Measurements from ENCODE around the gene NQO2. TPM values are rescaled to one million over a fixed set of nuclear protein-coding genes. Genes with fewer than 3 reads are reported as not detected.
"Not testable (repeated sequence)": the region's sequence is repeated elsewhere in the genome, so short reads cannot be mapped to it uniquely, and the experiment has no call there.

The NQO2 gene
- total RNA-seq, 2 experiments from 2014 or later, result 36.1 to 38.9 TPM

- peaks cover 10% of the 10 kb centered on the region for H3K4me1 Mint-ChIP-seq (ENCODE audit: low read depth)
- H3K4me3 Mint-ChIP-seq, result peak overlapping the region; percentile 70
- no peaks in the 10 kb centered on the region for H3K9me3 Mint-ChIP-seq
Observed at GRCh38 chr6:3052481-3053230, 53.0 kb downstream of the NQO2 start.

GRCh38 chr6:3053231-3053508, 53.5 kb downstream of the NQO2 start:
- ChIA-PET POLR2A (interaction anchor here (1.0 to 1.5 kb wide), 5 partner anchors 11 to 64 kb away, joined by 3 to 5 read pairs (median 3); partner anchors contain the start of gene NQO2), CTCF (interaction anchor here (1.0 to 2.5 kb wide), 8 partner anchors 11 to 262 kb away, joined by 3 to 19 read pairs (median 4); no protein-coding TSS in a partner anchor)
- Mint-ChIP-seq H3K4me1 (ENCODE audit: low read depth) (peaks cover 10% of the 10 kb centered on the region), H3K9me3 (no peaks in the 10 kb centered on the region), H3K4me3 (peak overlapping the region; percentile 70), H3K27me3 (no peaks in the 10 kb centered on the region), H3K27ac (no peak overlapping the region), H3K36me3 (no peaks in the 10 kb centered on the region)
- intact Hi-C loops (cut with micrococcal nuclease), result loop anchor here (1.0 to 2.0 kb wide), 3 partner anchors 30 to 206 kb away; partner anchors contain the start of gene NQO2
- DNase-seq, result no peak

More at GRCh38 chr6:3052481-3053230, 53.0 kb downstream of the NQO2 start:
- ChIA-PET CTCF (interaction anchor here (1.0 to 2.5 kb wide), 4 partner anchors 29 to 206 kb away, joined by 3 to 19 read pairs (median 5); no protein-coding TSS in a partner anchor), POLR2A (interaction anchor here (1.0 to 1.5 kb wide), 4 partner anchors 29 to 63 kb away, joined by 3 to 5 read pairs (median 3); partner anchors contain the start of gene NQO2)
- no peaks in the 10 kb centered on the region for H3K36me3 Mint-ChIP-seq
- no peak overlapping the region for H3K27ac Mint-ChIP-seq
- intact Hi-C loops (cut with micrococcal nuclease), result loop anchor here (1.0 to 2.0 kb wide), 3 partner anchors 29 to 206 kb away; partner anchors contain the start of gene NQO2
- no peak for DNase-seq
- no peaks in the 10 kb centered on the region for H3K27me3 Mint-ChIP-seq

GRCh38 chr6:3054229-3055157, 54.8 kb downstream of the NQO2 start:
- Mint-ChIP-seq H3K4me1 (ENCODE audit: low read depth) (peaks cover 21% of the 10 kb centered on the region), H3K4me3 (peak overlapping the region; percentile 70)
- H3K27me3 Mint-ChIP-seq; H3K27ac Mint-ChIP-seq; H3K36me3 Mint-ChIP-seq; DNase-seq; H3K9me3 Mint-ChIP-seq; intact Hi-C loops (cut with micrococcal nuclease): not testable (repeated sequence)
- POLR2A ChIA-PET, result interaction anchor here (0.8 to 1.5 kb wide), 5 partner anchors 9 to 55 kb away, joined by 3 to 5 read pairs (median 3); partner anchors contain the start of gene NQO2
- CTCF ChIA-PET, result interaction anchor here (1.0 to 2.5 kb wide), 7 partner anchors 10 to 263 kb away, joined by 3 to 19 read pairs (median 4); no protein-coding TSS in a partner anchor

GRCh38 chr6:3055158-3055499, 55.4 kb downstream of the NQO2 start:
- CTCF ChIA-PET, result interaction anchor here (1.0 to 2.5 kb wide), 2 partner anchors 53 to 264 kb away, joined by 3 to 19 read pairs; no protein-coding TSS in a partner anchor
- H3K36me3 Mint-ChIP-seq; H3K9me3 Mint-ChIP-seq; H3K27ac Mint-ChIP-seq; DNase-seq; intact Hi-C loops (cut with micrococcal nuclease); H3K4me3 Mint-ChIP-seq; POLR2A ChIA-PET; H3K27me3 Mint-ChIP-seq: not testable (repeated sequence)
- peaks cover 24% of the 10 kb centered on the region for H3K4me1 Mint-ChIP-seq (ENCODE audit: low read depth)

- no peaks in the 10 kb centered on the region for H3K9me3 Mint-ChIP-seq
- ChIA-PET CTCF (interaction anchor here (0.6 to 4.0 kb wide), 9 partner anchors 11 to 266 kb away, joined by 3 to 28 read pairs (median 4); partner anchors contain the start of gene RIPK1), POLR2A (no interaction called here)
- no peaks in the 10 kb centered on the region for H3K36me3 Mint-ChIP-seq
- H3K27me3 Mint-ChIP-seq, result no peaks in the 10 kb centered on the region
- no peak for DNase-seq
- intact Hi-C loops (cut with micrococcal nuclease), result no loop called here
- peaks cover 24% of the 10 kb centered on the region for H3K4me1 Mint-ChIP-seq (ENCODE audit: low read depth)
- H3K4me3 Mint-ChIP-seq, result no peak overlapping the region
- H3K27ac Mint-ChIP-seq, result no peak overlapping the region
Observed at GRCh38 chr6:3057063-3057770, 57.5 kb downstream of the NQO2 start.

GRCh38 chr6:3058957-3059356, 59.3 kb downstream of the NQO2 start:
- H3K36me3 Mint-ChIP-seq, result no peaks in the 10 kb centered on the region
- CTCF ChIA-PET, result interaction anchor here (1.3 to 4.0 kb wide), 3 partner anchors 58 to 70 kb away, joined by 4 to 28 read pairs (median 6); no protein-coding TSS in a partner anchor
- H3K27me3 Mint-ChIP-seq, result no peaks in the 10 kb centered on the region
- POLR2A ChIA-PET, result interaction anchor here (0.9 to 1.0 kb wide), 2 partner anchors 11 to 71 kb away, joined by 3 read pairs; no protein-coding TSS in a partner anchor
- intact Hi-C loops (cut with micrococcal nuclease), result no loop called here
- no peaks in the 10 kb centered on the region for H3K9me3 Mint-ChIP-seq
- peak overlapping the region; percentile 15 for H3K27ac Mint-ChIP-seq
- no peak for DNase-seq
- H3K4me3 Mint-ChIP-seq, result no peak overlapping the region
- peaks cover 17% of the 10 kb centered on the region for H3K4me1 Mint-ChIP-seq (ENCODE audit: low read depth)

GRCh38 chr6:3060092-3060491, 60.4 kb downstream of the NQO2 start:
- Mint-ChIP-seq H3K4me1 (ENCODE audit: low read depth) (peaks cover 23% of the 10 kb centered on the region), H3K4me3 (peak overlapping the region; percentile 1)
- intact Hi-C loops (cut with micrococcal nuclease); H3K27ac Mint-ChIP-seq; H3K36me3 Mint-ChIP-seq; DNase-seq; H3K27me3 Mint-ChIP-seq; POLR2A ChIA-PET; H3K9me3 Mint-ChIP-seq: not testable (repeated sequence)
- CTCF ChIA-PET, result interaction anchor here (1.0 kb wide), 1 partner anchor 58 kb away, joined by 3 read pairs; no protein-coding TSS in a partner anchor

- DNase-seq, result peak; percentile 44
- Mint-ChIP-seq H3K36me3 (peaks cover 6% of the 10 kb centered on the region), H3K4me3 (no peak overlapping the region), H3K9me3 (no peaks in the 10 kb centered on the region), H3K27me3 (no peaks in the 10 kb centered on the region), H3K27ac (no peak overlapping the region), H3K4me1 (ENCODE audit: low read depth) (peaks cover 34% of the 10 kb centered on the region)
- intact Hi-C loops (cut with micrococcal nuclease), result no loop called here
- ChIA-PET POLR2A (no interaction called here), CTCF (interaction anchor here (1.2 kb wide), 1 partner anchor 270 kb away, joined by 7 read pairs; no protein-coding TSS in a partner anchor)
Observed at GRCh38 chr6:3061501-3061941, 61.8 kb downstream of the NQO2 start.

GRCh38 chr6:3063340-3063732, 63.6 kb downstream of the NQO2 start:
- POLR2A ChIA-PET, result interaction anchor here (0.6 to 1.3 kb wide), 10 partner anchors 10 to 295 kb away, joined by 3 to 12 read pairs (median 4); partner anchors contain the start of genes NQO2 and SERPINB1
- peak overlapping the region; percentile 66 for H3K27ac Mint-ChIP-seq

GRCh38 chr6:3063733-3064700, 64.3 kb downstream of the NQO2 start:
- H3K27me3 Mint-ChIP-seq, result no peaks in the 10 kb centered on the region
- peaks cover 40% of the 10 kb centered on the region for H3K4me1 Mint-ChIP-seq (ENCODE audit: low read depth)
- POLR2A ChIA-PET, result interaction anchor here (0.6 to 1.3 kb wide), 10 partner anchors 10 to 296 kb away, joined by 3 to 12 read pairs (median 4); partner anchors contain the start of genes NQO2 and SERPINB1
- H3K36me3 Mint-ChIP-seq, result peaks cover 6% of the 10 kb centered on the region
- intact Hi-C loops (cut with micrococcal nuclease), result loop anchor here (1.0 kb wide), 1 partner anchor 54 kb away; the partner anchor contains the start of gene BPHL
- peak overlapping the region; percentile 86 for H3K4me3 Mint-ChIP-seq
- CTCF ChIA-PET, result interaction anchor here (0.5 to 1.2 kb wide), 15 partner anchors 10 to 273 kb away, joined by 3 to 13 read pairs (median 4); partner anchors contain the start of genes NQO2 and PSMG4
- no peaks in the 10 kb centered on the region for H3K9me3 Mint-ChIP-seq
- peak overlapping the region; percentile 85 for H3K27ac Mint-ChIP-seq
- DNase-seq, result peak; percentile 95

More at GRCh38 chr6:3063340-3063732, 63.6 kb downstream of the NQO2 start:
- peaks cover 46% of the 10 kb centered on the region for H3K4me1 Mint-ChIP-seq (ENCODE audit: low read depth)
- H3K9me3 Mint-ChIP-seq, DNase-seq, H3K27me3 Mint-ChIP-seq, H3K36me3 Mint-ChIP-seq: not testable (repeated sequence)
- CTCF ChIA-PET, result interaction anchor here (0.7 to 1.2 kb wide), 11 partner anchors 15 to 217 kb away, joined by 3 to 13 read pairs (median 4); partner anchors contain the start of genes NQO2 and PSMG4
- intact Hi-C loops (cut with micrococcal nuclease), result loop anchor here (1.0 kb wide), 1 partner anchor 55 kb away; the partner anchor contains the start of gene BPHL
- H3K4me3 Mint-ChIP-seq, result peak overlapping the region; percentile 86

Measured in activated CD4-positive, alpha-beta memory T cell treated with anti-CD3 and anti-CD28 coated beads for 36 hours (primary cell).